ENCODE measurements around the gene OR1A1.
"Not testable (repeated sequence)": the region's sequence is repeated elsewhere in the genome, so short reads cannot be mapped to it uniquely, and the experiment has no call there.

Gene OR1A1

GRCh38 chr17:3207367-3207766, at the start of gene OR1A1:
Gene OR1A1, plus strand, starts transcription at chr17:3207667. Its CDS starts 7,954 bp downstream, at chr17:3215621.
- no peak for DNase-seq

GRCh38 chr17:3167574-3167973, 39.9 kb upstream of the OR1A1 start:
- no peak for DNase-seq

DNA sequence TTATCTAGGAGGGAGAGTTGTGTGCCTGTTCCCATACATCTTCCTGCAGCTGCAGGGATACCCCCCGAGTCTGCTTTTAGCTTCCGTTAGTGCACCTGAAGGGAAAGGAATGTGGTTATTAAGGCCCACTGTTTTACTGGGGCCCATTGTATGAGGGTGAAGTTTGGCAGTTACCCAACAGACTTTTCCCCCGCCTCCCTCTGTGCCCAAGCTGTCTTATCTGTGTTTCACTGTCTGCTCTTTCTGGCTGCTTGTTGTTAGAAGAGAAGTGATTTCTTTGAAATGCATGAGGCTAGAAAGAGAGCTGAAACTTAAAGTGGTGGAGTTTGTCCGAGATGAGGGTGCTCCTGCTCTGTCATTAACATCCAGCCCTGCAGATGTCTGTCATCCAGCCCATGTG, 17.5 kb upstream of the OR1A1 start:
- DNase-seq = no peak

DNA sequence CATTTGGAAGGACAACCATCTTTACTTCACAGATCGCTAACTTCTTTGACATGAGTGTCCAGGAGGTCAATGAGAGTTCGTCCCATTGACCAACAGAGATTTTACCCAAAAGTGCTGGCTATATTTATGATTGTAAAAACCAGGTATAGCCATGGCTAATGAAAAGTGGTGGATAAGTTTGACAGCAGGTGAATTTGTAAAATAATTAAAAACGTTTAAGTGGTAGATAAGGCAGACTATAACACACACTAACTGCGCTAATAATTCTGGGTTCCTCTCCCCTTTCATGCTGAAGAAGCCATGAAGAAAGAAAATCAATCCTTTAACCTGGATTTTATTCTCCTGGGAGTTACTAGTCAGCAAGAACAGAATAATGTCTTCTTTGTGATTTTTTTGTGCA, 10.2 kb upstream of the OR1A1 start, which contains the start of gene OR1A2:
TSS of gene OR1A2 (plus strand) at position 301 of the 400 bp plus-strand sequence. CDS start at position 301, 0 bp downstream.
- DNase-seq = no peak

GRCh38 chr17:3208484-3208883, 1.0 kb downstream of the OR1A1 start:
- DNase-seq = no peak

- no peak for DNase-seq
These were observed 5.5 kb downstream of the OR1A1 start for GRCh38 chr17:3213001-3213400.

DNA sequence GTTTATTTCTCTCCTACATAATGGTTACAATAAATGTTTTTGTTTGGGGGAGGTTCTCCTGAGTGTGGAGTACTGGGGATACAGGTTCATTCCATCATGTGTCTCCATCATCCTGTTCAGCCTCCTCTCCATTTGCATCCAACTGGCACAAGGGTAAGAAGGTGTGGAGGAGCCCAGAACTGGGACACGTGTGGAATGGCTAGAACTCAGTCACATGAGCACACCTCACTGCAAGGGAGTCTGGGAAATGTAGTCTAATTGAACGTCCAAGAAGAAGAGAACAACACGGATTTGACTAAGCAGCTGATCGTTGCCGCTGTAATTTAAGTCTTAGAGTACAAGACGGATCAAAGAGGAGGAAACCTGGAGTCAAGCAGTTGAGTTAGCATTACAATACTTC, 6.1 kb downstream of the OR1A1 start:
- DNase-seq = no peak

DNA sequence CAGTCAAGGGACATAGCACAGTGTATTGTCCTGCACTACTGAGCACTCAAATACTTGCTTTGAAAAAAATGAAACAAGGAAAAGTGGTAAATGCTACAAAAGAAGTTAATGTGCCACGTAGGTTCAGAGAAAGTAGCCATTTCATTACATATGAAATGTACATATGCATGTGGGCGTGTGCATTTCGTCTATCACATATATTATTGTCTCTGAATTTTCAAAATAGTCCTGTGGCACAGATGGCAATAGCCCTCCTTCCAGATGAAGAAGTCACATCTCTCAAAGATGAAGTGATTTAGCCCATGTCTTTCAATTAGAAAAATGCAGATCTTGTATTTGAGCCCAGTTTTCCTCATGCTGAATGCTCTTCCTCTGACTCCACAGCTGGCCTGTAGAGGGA, 12.5 kb downstream of the OR1A1 start:
- DNase-seq = not testable (repeated sequence)

- no peak for DNase-seq
These were observed 14.4 kb downstream of the OR1A1 start for GRCh38 chr17:3221850-3222249.

GRCh38 chr17:3222505-3222904, 15.0 kb downstream of the OR1A1 start:
- no peak for DNase-seq

- DNase-seq = not testable (repeated sequence)
These were observed 17.4 kb downstream of the OR1A1 start for GRCh38 chr17:3224721-3225352.

DNA sequence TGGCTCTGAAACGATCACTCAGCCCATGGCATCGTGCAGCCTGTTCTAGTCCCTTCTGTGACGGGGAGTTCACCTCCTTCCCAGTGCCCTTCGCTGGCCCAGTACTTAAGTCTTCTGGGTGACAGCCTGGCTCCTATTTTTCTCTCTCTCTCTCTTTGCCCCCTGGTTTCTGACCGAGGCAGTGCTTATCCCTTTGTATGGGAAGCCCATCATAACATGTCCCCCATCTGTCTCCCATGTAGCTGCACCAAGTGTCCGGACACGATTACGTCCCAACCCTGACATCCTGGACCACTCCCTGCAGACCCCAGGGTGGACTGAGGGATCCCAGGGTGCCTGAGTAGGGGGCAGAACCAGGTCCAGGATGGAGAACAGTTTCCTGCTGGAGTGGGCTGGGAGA, 24.8 kb downstream of the OR1A1 start:
- not testable (repeated sequence) for DNase-seq

DNA sequence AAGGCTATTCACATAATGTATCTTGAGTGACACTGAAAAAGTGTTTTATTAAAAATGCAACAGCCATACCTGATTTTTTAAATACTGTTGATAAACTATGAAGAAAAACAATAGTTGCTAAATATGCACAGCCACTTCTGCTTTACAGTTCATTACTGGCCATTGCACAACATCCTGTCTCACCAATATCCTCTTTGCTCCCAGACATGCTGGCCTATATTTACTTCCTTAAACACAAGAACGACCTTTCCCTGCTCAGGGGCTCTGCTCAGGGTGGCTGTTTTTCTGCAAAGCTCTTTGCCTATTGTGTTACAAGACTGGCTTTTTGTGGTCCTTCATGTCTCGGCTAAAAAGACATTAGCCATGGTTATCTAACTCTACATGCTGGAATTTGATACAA, 31.2 kb downstream of the OR1A1 start:
- DNase-seq = not testable (repeated sequence)

DNA sequence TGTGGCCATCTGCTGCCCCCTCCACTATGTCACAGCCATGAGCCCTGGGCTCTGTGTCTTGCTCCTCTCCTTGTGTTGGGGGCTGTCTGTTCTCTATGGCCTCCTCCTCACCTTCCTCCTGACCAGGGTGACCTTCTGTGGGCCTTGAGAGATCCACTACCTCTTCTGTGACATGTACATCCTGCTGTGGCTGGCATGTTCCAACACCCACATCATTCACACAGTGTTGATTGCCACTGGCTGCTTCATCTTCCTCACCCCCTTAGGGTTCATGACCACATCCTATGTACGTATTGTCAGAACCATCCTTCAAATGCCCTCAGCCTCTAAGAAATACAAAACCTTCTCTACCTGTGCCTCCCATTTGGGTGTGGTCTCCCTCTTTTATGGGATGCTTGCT, 33.6 kb downstream of the OR1A1 start:
- DNase-seq = not testable (repeated sequence)

DNA sequence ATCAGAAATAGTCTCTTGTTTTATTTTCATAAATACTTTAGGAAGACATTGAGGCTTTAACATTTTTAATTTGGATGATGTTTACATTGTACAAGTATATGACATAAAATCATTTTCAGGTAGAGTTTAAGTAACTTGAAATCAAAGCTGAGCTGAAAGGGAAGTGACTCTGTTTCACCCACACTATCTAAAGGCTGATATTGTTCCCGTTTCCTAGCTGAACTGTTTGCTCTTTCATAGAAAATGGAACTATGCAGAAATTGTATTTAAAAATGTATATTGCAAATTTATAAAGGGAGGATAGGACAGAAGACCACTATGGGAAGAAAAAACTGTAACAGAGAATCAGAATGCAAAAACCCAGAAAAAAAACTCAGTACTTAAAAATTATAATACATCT, 37.4 kb downstream of the OR1A1 start:
- DNase-seq = not testable (repeated sequence)

DNA sequence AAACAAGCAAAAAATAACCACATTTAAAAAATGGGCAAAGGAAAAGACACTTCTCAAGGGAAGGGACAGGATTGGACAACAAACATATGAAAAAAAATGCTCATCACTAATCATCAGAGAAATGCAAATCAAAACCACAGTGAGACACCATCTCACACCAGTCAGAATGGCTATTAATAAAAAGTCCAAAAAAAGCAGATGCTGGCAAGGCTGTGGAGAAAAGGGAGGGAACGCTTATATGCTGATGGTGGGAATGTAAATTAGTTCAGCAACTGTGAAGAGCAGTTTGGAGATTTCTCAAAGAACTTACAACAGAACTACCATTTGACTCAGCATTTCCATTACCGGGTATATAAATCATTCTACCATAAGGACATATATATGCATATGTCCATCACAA, 41.5 kb downstream of the OR1A1 start:
- not testable (repeated sequence) for DNase-seq

GRCh38 chr17:3256575-3256974, 49.1 kb downstream of the OR1A1 start:
- DNase-seq = no peak

DNA sequence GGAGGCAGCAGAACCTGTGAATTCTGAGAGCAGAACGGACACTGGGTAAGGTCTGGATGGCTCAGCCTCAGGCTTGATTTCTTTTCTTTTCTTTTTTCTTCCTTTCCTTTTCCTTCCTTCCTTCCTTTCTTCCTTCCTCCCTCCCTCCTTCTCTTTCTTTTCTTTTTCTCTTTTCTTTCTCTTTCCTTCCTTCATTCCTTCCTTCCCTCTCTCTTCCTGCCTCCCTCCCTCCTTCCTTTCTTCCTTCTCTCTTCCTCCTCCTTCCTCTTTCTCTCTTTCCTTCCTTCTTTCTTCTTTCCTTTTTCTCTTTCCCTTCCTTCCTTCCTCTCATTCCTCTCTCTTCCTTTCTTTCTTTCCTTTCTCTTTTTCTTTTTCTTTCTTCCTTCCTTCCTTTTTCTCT, 52.7 kb downstream of the OR1A1 start:
- no peak for DNase-seq

DNA sequence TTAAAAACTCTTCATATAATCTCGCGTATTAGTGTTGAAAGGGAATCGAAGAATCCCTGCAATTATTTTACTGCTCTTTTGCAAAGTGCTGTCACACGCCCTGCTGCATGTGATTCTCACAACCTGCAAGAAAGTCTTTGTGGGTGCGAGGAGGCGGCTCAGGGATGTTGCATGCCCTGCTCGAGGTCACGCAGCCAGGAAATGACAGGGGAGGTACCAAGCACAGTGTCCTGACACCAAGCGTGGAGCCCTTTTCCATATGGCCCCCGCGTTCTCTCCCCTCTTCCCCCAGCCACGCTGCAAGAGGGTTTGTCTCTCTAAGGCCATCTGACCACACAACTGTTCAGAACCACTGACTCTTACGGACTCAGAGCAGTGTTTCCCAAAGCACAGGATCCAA, 53.1 kb downstream of the OR1A1 start:
- no peak for DNase-seq

Data from NCI-H1105 (cell line).